Measurements from ENCODE around the gene NSUN5. TPM values are rescaled to one million over a fixed set of nuclear protein-coding genes. Genes with fewer than 3 reads are reported as not detected.

The NSUN5 gene
- total and polyA plus RNA-seq, 2 experiments from 2014 or later = 65.6 to 73.4 TPM

- no peak for TF ChIP-seq ZNF462 (CRISPR knock-in tag; IDR thresholded peaks at IDR 0.05)
- TF ChIP-seq ZNF331 (CRISPR knock-in tag; IDR thresholded peaks at IDR 0.05; ENCODE audit: low read depth) = no peak
- no peak for TF ChIP-seq JUNB (IDR thresholded peaks at IDR 0.05; ENCODE audit: unreplicated experiment)
- no peak for TF ChIP-seq EZH2 (IDR thresholded peaks at IDR 0.05; ENCODE audit: low read depth, unreplicated experiment)
- no peak for TF ChIP-seq NANOG (IDR thresholded peaks at IDR 0.05; ENCODE audit: borderline replicate concordance)
- no peak for TF ChIP-seq POLR2AphosphoS5 (IDR thresholded peaks at IDR 0.05; ENCODE audit: low read depth)
- TF ChIP-seq, protein P1, sequence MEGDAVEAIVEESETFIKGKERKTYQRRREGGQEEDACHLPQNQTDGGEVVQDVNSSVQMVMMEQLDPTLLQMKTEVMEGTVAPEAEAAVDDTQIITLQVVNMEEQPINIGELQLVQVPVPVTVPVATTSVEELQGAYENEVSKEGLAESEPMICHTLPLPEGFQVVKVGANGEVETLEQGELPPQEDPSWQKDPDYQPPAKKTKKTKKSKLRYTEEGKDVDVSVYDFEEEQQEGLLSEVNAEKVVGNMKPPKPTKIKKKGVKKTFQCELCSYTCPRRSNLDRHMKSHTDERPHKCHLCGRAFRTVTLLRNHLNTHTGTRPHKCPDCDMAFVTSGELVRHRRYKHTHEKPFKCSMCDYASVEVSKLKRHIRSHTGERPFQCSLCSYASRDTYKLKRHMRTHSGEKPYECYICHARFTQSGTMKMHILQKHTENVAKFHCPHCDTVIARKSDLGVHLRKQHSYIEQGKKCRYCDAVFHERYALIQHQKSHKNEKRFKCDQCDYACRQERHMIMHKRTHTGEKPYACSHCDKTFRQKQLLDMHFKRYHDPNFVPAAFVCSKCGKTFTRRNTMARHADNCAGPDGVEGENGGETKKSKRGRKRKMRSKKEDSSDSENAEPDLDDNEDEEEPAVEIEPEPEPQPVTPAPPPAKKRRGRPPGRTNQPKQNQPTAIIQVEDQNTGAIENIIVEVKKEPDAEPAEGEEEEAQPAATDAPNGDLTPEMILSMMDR (conservative IDR thresholded peaks at IDR 0.05; ENCODE audit: low read depth in 2 of 2) = no peak
- TF ChIP-seq, protein P2, sequence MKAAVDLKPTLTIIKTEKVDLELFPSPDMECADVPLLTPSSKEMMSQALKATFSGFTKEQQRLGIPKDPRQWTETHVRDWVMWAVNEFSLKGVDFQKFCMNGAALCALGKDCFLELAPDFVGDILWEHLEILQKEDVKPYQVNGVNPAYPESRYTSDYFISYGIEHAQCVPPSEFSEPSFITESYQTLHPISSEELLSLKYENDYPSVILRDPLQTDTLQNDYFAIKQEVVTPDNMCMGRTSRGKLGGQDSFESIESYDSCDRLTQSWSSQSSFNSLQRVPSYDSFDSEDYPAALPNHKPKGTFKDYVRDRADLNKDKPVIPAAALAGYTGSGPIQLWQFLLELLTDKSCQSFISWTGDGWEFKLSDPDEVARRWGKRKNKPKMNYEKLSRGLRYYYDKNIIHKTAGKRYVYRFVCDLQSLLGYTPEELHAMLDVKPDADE (IDR thresholded peaks at IDR 0.05) = no peak
- no peak for TF ChIP-seq CREB1 (CRISPR knock-in tag; IDR thresholded peaks at IDR 0.05; ENCODE audit: low read depth)
- TF ChIP-seq EZH2phosphoT487 (IDR thresholded peaks at IDR 0.05; ENCODE audit: unreplicated experiment) = no peak
These were observed 4.9 kb upstream of the NSUN5 start (continued) for GRCh38 chr7:73313521-73313906.

All from GM23338 (cell line).